Body of pancreas (tissue), 4 donors: ENCODE results near the gene KRT74. TPM values are rescaled to one million over a fixed set of nuclear protein-coding genes. Genes with fewer than 3 reads are reported as not detected.

ENCODE experiments used
- ATAC-seq: fragments of 150-250 bp; one replicate; pipeline ENCODE4 v1.9.1; 2016
- DNase-seq, 4 donors: peaks; one replicate each; pipeline ENCODE4 v3.0.0-alpha.2; 2019
- H3K27ac ChIP-seq, 4 donors: fragments of 200-600 bp; sonication (generic); 1 replicate in 3 of 4; 2 replicates in 1 of 4; pipeline versions ENCODE4 v1.5.1 to v1.6.1; 2016 to 2019; ENCODE audit warnings: mild to moderate bottlenecking in 1 of 4, mixed read lengths in 1 of 4, moderate library complexity in 1 of 4
- H3K27me3 ChIP-seq, 2 donors: fragments of 200-600 bp; sonication (generic); one replicate each; pipeline ENCODE4 v1.6.0; 2016; ENCODE audit warnings: mild to moderate bottlenecking in 1 of 2
- H3K36me3 ChIP-seq, 2 donors: fragments of 200-600 bp; sonication (generic); replicated peaks in 1 of 2; 2 replicates each; pipeline ENCODE4 v1.5.1; 2016; ENCODE audit warnings: low read depth in 2 of 2; ENCODE audit not compliant: insufficient read depth in 1 of 2
- H3K4me1 ChIP-seq: fragments of 200-600 bp; sonication (generic); one replicate; pipeline ENCODE4 v1.6.0; 2016
- H3K4me3 ChIP-seq, 2 donors: fragments of 200-600 bp; sonication (generic); 1 replicate in 1 of 2; 2 replicates in 1 of 2; pipeline ENCODE4 v1.5.1; 2016 to 2019
- H3K9me3 ChIP-seq, 3 donors: fragments of 200-600 bp; sonication (generic); 1 replicate in 2 of 3; 2 replicates in 1 of 3; pipeline ENCODE4 v1.5.1; 2016
- CTCF ChIP-seq, 7 experiments: fragments of 450-650 bp in 4 of 7; fragments of 200-600 bp in 3 of 7; sonication (generic) in 3 of 7; IDR thresholded peaks; one replicate each; pipeline ENCODE4 v1.5.1; 2016 to 2019; ENCODE audit warnings: antibody characterized with exemption in 7 of 7
- POLR2A ChIP-seq, 3 donors: fragments of 450-650 bp; IDR thresholded peaks; one replicate each; pipeline ENCODE4 v1.6.1; 2016; ENCODE audit warnings: antibody characterized with exemption in 3 of 3, mild to moderate bottlenecking in 2 of 3
- WGBS, 2 donors: methylation state at CpG; one replicate each; pipeline ENCODE4 v1.1.5; 2017; 5-methylcytosine and 5-hydroxymethylcytosine counted together
- intact Hi-C: fragments of 100-400 bp; cut with DNase I; formaldehyde crosslinking; loops from one replicate; pipeline ENCODE4 v1.15.1; 2023
- total RNA-seq, 2 donors: library from RNA; depleted of rRNA; stranded (reverse); fragments of >200 nt; gene quantifications; one replicate each; pipeline ENCODE4 v1.1.0, GENCODE V29; 2016

The KRT74 gene
- total RNA-seq, 2 donors from 2014 or later, result not detected

GRCh38 chr12:52564582-52564981 lies 9.1 kb downstream of the KRT74 start:
- no peaks in the 10 kb centered on the region for H3K9me3 ChIP-seq
- H3K36me3 ChIP-seq, result no peaks in the 10 kb centered on the region
- H3K4me1 ChIP-seq, result no peaks in the 10 kb centered on the region
- H3K27ac ChIP-seq, result no peak overlapping the region
- H3K4me3 ChIP-seq, result no peak overlapping the region
- 56% methylated on average over 1 of the region's 1 CpG; no CpG with 5 or more reads in 1 of the 2 donors for WGBS, 2 donors
- ATAC-seq, result no peak
- no peak for DNase-seq
- intact Hi-C loops, result no loop called here
- TF ChIP-seq CTCF (IDR thresholded peaks at IDR 0.05), result no peak
- no peak for TF ChIP-seq POLR2A (IDR thresholded peaks at IDR 0.05)
- H3K27me3 ChIP-seq, result no peaks in the 10 kb centered on the region

- DNase-seq, result no peak
- Histone ChIP-seq H3K9me3 (no peaks in the 10 kb centered on the region), H3K36me3 (no peaks in the 10 kb centered on the region), H3K27ac (no peak overlapping the region), H3K4me3 (no peak overlapping the region), H3K4me1 (no peaks in the 10 kb centered on the region), H3K27me3 (no peaks in the 10 kb centered on the region)
- 54 to 66% methylated on average over 3 of the region's 3 CpGs for WGBS, 2 donors
- ATAC-seq, result no peak
- TF ChIP-seq CTCF (IDR thresholded peaks at IDR 0.05), result peak in 2 of 7 experiments; percentile 23
- TF ChIP-seq POLR2A (IDR thresholded peaks at IDR 0.05), result no peak
- intact Hi-C loops, result no loop called here
These were observed 11.7 kb downstream of the KRT74 start for GRCh38 chr12:52561880-52562449.

GRCh38 chr12:52559979-52560378 lies 13.7 kb downstream of the KRT74 start:
- DNase-seq (no peak), ATAC-seq (no peak)
- Histone ChIP-seq H3K9me3 (no peaks in the 10 kb centered on the region), H3K4me3 (no peak overlapping the region), H3K27ac (no peak overlapping the region), H3K27me3 (no peaks in the 10 kb centered on the region), H3K4me1 (no peaks in the 10 kb centered on the region), H3K36me3 (no peaks in the 10 kb centered on the region)
- WGBS, 2 donors, result 78 to 81% methylated on average over 4 of the region's 4 CpGs
- intact Hi-C loops, result no loop called here
- TF ChIP-seq CTCF (IDR thresholded peaks at IDR 0.05) (no peak), POLR2A (IDR thresholded peaks at IDR 0.05) (no peak)

- Histone ChIP-seq H3K4me1 (no peaks in the 10 kb centered on the region), H3K27ac (no peak overlapping the region), H3K4me3 (no peak overlapping the region), H3K36me3 (no peaks in the 10 kb centered on the region), H3K27me3 (no peaks in the 10 kb centered on the region), H3K9me3 (no peaks in the 10 kb centered on the region)
- TF ChIP-seq CTCF (IDR thresholded peaks at IDR 0.05), result no peak
- TF ChIP-seq POLR2A (IDR thresholded peaks at IDR 0.05), result no peak
- WGBS, 2 donors, result 35 to 71% methylated on average over 4 to 8 of the region's 8 CpGs
- DNase-seq (no peak), ATAC-seq (no peak)
- intact Hi-C loops, result no loop called here
These were observed 14.7 kb downstream of the KRT74 start for GRCh38 chr12:52558781-52559445.

- Histone ChIP-seq H3K4me1 (no peaks in the 10 kb centered on the region), H3K36me3 (no peaks in the 10 kb centered on the region), H3K27me3 (no peaks in the 10 kb centered on the region), H3K27ac (no peak overlapping the region), H3K9me3 (no peaks in the 10 kb centered on the region), H3K4me3 (no peak overlapping the region)
- ATAC-seq (no peak), DNase-seq (no peak)
- intact Hi-C loops, result no loop called here
- TF ChIP-seq CTCF (IDR thresholded peaks at IDR 0.05) (no peak), POLR2A (IDR thresholded peaks at IDR 0.05) (no peak)
- WGBS, 2 donors, result 60 to 65% methylated on average over 2 of the region's 2 CpGs
These were observed 16.2 kb downstream of the KRT74 start for GRCh38 chr12:52557476-52557875.
